GM18505 (cell line): ENCODE results near the gene PLEKHA6.
"Not testable (repeated sequence)": the region's sequence is repeated elsewhere in the genome, so short reads cannot be mapped to it uniquely, and the experiment has no call there.

Experiments
- ATAC-seq: cut with Tn5 transposase; IDR thresholded peaks from one replicate; pipeline ENCODE4 v1.9.1; 2021; ENCODE audit not compliant: unreplicated experiment
- POLR2A ChIP-seq: IDR thresholded peaks from 4 replicates; pipeline ENCODE4 v1.6.1; 2011; ENCODE audit warnings: borderline replicate concordance; ENCODE audit not compliant: insufficient read depth, insufficient read length; ENCODE audit errors: extremely low read depth

Gene PLEKHA6

GRCh38 chr1:204255225-204255624, 104.5 kb downstream of the PLEKHA6 start:
- ATAC-seq = no peak
- no peak for TF ChIP-seq POLR2A

DNA sequence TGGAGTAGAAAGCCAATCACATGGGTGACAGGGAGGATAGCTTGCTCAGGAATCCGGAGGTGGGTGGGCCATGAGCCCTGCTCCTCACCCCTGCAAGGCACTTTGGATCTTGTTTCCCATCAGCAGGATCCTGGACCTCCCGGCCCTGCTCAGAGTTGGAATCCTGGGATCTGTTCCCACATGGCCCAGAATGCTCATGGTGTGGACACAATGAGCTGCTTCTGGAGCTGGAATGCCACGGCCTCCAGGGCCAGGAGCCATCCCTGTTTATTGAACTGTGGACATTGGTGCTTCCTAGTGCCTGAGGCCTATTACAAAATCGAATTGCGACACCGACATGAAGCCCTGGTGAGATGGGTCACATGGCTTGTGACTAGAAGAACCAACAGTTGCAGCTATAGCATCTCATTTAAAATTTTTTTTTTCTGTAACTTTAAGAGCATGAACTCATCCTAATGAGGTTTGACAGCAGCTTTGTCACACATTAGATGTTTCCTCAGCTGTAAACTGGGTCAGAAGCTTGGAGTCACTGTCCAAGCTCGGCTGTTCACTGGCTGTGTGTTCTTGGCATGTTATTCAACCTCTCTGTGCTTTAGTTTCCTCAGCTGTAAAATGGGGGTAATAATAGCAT, 105.6 kb downstream of the PLEKHA6 start:
- ATAC-seq = no peak
- TF ChIP-seq POLR2A = no peak

DNA sequence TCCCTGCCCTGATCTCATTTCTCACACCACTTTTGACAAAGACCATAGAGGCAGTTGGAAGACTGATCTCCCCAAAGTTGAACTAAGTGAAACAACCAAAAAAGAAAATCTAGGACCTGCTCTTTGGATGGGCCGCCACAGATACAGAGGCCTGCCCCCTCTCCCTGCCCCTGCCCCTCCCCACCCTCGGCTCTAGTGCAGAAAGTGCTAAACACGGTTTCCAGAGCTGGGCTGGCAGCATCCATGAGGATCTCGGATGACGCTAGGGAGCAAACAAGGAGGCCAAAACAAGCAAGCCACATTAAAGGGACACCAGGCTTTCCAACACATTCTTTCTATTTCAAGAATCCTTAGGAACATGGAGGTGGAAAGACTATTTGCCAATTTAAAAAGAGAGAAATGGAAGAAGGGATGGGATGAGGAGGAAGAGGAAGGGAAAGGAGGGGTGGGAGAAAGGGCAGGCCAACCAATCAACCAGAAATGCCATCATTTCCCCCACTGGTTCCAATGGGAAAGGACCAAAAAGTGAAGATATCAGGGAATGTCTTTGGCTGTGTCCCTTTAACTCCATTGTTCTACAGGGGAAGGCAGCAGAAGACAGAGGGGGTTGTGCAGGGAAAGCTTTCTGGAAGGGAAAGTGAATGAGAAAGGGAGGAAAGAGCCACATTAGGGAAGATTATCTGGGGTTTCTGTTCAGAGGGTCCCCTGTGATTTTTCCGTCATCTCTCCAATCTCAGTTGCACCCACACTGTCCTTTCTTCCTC, 107.6 kb downstream of the PLEKHA6 start:
- no peak for TF ChIP-seq POLR2A
- ATAC-seq = no peak

DNA sequence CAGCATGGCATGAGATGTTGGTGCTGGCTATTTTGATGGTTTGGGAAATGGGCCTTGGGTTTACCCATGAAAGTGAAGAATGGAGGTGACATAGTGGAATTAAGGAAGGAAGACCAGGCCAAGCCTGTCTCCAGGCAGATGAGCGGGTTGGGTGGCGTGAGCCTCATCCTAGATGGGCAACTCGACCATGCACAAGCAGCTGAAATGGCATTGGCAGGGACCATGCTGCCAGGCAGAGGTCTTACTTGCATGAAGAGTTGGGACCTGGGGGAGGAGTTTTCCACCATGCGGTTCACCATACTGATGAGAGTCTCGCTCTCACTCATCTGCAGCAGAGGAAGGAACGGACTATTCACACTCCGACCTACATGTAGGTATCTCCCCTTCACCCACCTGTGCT, 108.4 kb downstream of the PLEKHA6 start:
- no peak for ATAC-seq
- no peak for TF ChIP-seq POLR2A

- TF ChIP-seq POLR2A = no peak
- no peak for ATAC-seq
Observed at GRCh38 chr1:204250428-204251030, 109.2 kb downstream of the PLEKHA6 start.

- no peak for TF ChIP-seq POLR2A
- no peak for ATAC-seq
Observed at GRCh38 chr1:204249736-204250427, 109.8 kb downstream of the PLEKHA6 start.

DNA sequence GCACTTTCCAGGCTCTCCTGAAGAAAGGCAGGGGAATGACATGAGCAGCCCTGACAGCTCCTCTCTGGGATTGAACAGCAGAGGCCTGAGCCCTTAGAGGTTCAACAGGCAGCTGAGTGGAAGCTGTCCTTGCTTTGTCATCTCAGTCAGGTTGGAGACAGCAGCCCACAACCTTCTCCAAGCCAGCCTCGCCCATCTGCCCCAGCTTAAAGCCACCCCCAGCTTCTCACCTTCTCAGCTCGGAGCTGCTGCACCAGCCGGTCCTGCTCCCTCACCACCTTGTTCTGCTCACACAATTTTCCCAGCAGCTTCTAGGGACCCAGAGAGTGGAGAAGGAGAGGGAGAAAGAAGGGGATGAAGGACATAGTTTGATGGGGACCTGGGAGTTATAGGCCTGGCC, 110.8 kb downstream of the PLEKHA6 start:
- ATAC-seq = no peak

GRCh38 chr1:204246876-204247275, 112.9 kb downstream of the PLEKHA6 start:
- no peak for TF ChIP-seq POLR2A
- no peak for ATAC-seq

More for the DNA sequence above, 110.8 kb downstream of the PLEKHA6 start:
- TF ChIP-seq POLR2A = no peak

- no peak for TF ChIP-seq POLR2A
Observed at GRCh38 chr1:204242920-204243319, 116.8 kb downstream of the PLEKHA6 start.

GRCh38 chr1:204241914-204242313, 117.8 kb downstream of the PLEKHA6 start:
- no peak for TF ChIP-seq POLR2A

More at GRCh38 chr1:204242920-204243319, 116.8 kb downstream of the PLEKHA6 start:
- no peak for ATAC-seq

GRCh38 chr1:204241050-204241449, 118.7 kb downstream of the PLEKHA6 start:
- ATAC-seq = no peak

More at GRCh38 chr1:204241914-204242313, 117.8 kb downstream of the PLEKHA6 start:
- ATAC-seq = no peak

GRCh38 chr1:204240233-204240632, 119.5 kb downstream of the PLEKHA6 start:
- TF ChIP-seq POLR2A = no peak
- ATAC-seq = no peak

More at GRCh38 chr1:204241050-204241449, 118.7 kb downstream of the PLEKHA6 start:
- no peak for TF ChIP-seq POLR2A

DNA sequence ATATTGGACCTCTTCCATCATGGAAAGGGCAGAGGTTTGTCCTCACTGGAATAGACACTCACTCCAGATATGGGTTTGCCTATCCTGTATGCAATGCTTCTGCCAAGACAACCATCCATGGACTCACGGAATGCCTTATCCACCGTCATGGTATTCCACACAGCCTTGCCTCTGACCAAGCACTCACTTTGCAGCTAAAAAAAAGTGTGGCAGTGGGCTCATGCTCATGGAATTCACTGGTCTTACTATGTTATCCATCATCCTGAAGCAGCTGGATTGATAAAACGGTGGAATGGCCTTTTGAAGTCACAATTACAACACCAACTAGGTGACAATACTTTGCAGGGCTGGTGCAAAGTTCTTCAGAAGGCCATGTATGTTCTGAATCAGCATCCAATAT, 120.3 kb downstream of the PLEKHA6 start:
- not testable (repeated sequence) for ATAC-seq

- not testable (repeated sequence) for ATAC-seq
Observed at GRCh38 chr1:204238520-204238919, 121.2 kb downstream of the PLEKHA6 start.

GRCh38 chr1:204237515-204237914, 122.2 kb downstream of the PLEKHA6 start:
- ATAC-seq = not testable (repeated sequence)
